Measurements from ENCODE around the gene METRNL.
"Not testable (repeated sequence)": the region's sequence is repeated elsewhere in the genome, so short reads cannot be mapped to it uniquely, and the experiment has no call there.

METRNL gene

DNA sequence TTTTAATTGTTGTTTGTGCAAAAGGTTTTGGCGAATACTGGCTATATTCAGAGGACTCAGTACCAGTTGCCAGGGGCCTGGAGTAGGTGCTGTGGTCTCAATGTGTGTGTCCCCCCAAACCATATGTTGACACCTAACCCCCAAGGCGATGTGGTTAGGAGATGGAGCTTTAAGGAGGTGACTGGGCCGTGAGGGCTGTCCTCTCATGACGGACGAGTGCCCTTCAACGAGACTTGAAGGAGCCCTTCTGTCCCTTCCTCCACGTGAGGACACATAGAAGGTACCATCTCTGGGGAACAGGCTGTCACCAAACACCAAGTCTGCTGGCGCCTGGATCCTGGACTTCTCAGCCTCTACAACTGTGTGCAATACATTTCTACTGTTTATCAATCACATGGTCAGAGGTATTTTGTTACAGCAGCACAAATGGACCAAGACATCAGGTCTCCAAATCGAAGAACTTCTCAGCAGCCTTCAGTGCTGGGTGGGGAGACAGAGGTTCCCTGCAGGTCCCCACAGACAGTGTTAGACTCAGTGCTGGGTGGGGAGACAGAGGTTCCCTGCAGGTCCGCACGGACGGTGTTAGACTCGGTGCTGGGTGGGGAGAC is 24.8 kb upstream of the METRNL start:
- intact Hi-C loops (cut with DNase I; ENCODE audit: low total_unique reads), result no loop called here
- DNase-seq, result peak in 1 of 2 donors; percentile 52

GRCh38 chr17:83055176-83055575 is 24.2 kb upstream of the METRNL start:
- H3K9me3 ChIP-seq; H3K4me3 ChIP-seq; DNase-seq; H3K36me3 ChIP-seq; intact Hi-C loops (cut with DNase I; ENCODE audit: low total_unique reads); H3K27me3 ChIP-seq: not testable (repeated sequence)
- Histone ChIP-seq H3K4me1 (peaks cover 0 to 38% (median 29%) of the 10 kb centered on the region in 4 donors), H3K27ac (peak overlapping the region in 1 of 2 donors; percentile 74)

More for the DNA sequence above, 24.8 kb upstream of the METRNL start:
- Histone ChIP-seq H3K36me3 (no peaks in the 10 kb centered on the region), H3K27ac (no peak overlapping the region), H3K9me3 (no peaks in the 10 kb centered on the region), H3K4me3 (no peak overlapping the region), H3K27me3 (no peaks in the 10 kb centered on the region), H3K4me1 (peaks cover 0 to 38% (median 29%) of the 10 kb centered on the region in 4 donors)
- no peak for TF ChIP-seq CTCF (IDR thresholded peaks at IDR 0.05)

DNA sequence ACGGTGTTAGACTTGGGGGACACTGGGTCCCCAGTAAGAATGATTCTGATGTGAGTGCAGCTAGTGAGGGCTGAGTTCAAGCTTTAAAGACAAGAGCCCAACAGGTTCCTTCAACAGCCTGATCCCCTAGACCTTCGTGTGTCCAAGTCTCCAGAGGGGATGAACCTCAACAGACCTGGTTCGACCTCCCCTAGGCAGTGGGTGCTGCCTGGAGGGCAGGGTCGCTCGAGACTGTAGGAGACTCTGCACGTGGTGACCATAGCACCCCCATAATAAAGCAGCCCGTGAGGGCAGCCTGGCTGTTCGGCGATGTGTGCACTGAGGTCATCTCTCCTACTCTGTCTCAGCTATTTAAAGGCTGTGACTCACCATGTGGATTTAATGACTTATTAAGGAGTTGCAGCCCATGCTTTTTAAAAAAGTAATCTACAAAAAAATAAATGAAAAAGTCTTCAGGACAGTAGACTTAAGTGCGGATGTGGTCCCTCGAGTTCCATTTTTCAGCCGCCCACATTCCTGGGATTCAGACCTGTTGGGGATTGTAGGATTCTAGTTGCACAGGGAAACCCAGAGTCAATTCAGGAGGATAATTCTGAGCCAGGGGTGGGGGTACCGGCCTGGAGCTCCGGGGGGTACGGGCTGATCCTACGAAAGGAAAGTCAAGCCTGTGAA is 23.4 kb upstream of the METRNL start:
- no peak for TF ChIP-seq CTCF (IDR thresholded peaks at IDR 0.05)
- intact Hi-C loops (cut with DNase I; ENCODE audit: low total_unique reads), result no loop called here
- H3K36me3 ChIP-seq, result no peaks in the 10 kb centered on the region
- H3K27me3 ChIP-seq, result no peaks in the 10 kb centered on the region
- H3K9me3 ChIP-seq, result no peaks in the 10 kb centered on the region
- DNase-seq, result peak in 1 of 2 donors; percentile 68
- peaks cover 0 to 33% (median 24%) of the 10 kb centered on the region in 4 donors for H3K4me1 ChIP-seq
- peak overlapping the region in 1 of 2 donors; percentile 24 for H3K4me3 ChIP-seq
- H3K27ac ChIP-seq, result peak overlapping the region; percentile 50 to 74

DNA sequence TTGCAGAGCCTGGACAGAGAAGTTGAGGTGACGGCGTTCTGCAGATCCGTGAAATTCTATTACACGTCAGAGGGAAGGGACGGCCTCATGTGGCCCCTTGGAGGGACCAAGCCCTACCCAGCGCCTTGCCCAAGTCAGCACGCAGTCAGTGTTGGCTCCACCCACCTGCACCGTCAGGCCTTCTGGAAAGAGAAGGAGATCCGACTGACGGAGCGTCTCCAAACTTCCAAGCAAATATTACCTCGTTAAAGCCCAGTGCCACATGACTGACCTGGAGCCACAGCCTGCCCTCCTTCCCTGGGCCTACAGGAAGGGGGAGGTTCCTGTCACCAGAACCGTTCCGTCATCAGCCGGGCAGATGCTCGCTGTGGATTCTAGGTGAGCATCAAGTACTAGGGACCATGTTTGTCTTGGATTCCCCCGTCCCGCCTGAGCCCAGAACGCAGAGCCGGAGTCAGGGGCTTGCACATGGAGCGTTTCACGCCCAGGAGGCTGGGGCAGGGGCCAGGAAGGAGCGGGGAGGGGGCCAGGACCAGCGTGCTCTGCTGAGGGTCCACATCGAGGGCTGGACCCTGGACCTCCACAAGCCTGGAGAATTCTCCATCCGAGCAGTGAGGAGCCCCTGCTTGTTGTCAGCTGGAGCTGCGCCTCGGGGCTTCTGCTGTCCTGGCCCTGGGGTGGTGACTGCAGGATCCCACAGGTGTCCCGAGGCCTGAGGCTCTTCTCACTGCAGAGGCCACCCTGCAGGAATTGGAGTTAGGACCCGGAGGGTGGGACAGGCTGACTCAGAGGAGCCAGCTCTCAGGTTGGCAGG is 22.6 kb upstream of the METRNL start:
- H3K27me3 ChIP-seq, result no peaks in the 10 kb centered on the region
- no peak for TF ChIP-seq CTCF (IDR thresholded peaks at IDR 0.05)
- H3K4me3 ChIP-seq, result peak overlapping the region in 1 of 2 donors; percentile 24
- DNase-seq, result peak in 1 of 2 donors; percentile 90
- no peaks in the 10 kb centered on the region for H3K36me3 ChIP-seq
- peaks cover 0 to 31% (median 21%) of the 10 kb centered on the region in 4 donors for H3K4me1 ChIP-seq
- H3K27ac ChIP-seq, result peak overlapping the region; percentile 50 to 74
- intact Hi-C loops (cut with DNase I; ENCODE audit: low total_unique reads), result no loop called here
- no peaks in the 10 kb centered on the region for H3K9me3 ChIP-seq

- H3K9me3 ChIP-seq, result no peaks in the 10 kb centered on the region
- no peak overlapping the region for H3K4me3 ChIP-seq
- DNase-seq, result no peak
- no peaks in the 10 kb centered on the region for H3K27me3 ChIP-seq
- no peak for TF ChIP-seq CTCF (IDR thresholded peaks at IDR 0.05)
- no peaks in the 10 kb centered on the region for H3K36me3 ChIP-seq
- intact Hi-C loops (cut with DNase I; ENCODE audit: low total_unique reads), result no loop called here
- peaks cover 0 to 26% (median 16%) of the 10 kb centered on the region in 4 donors for H3K4me1 ChIP-seq
- H3K27ac ChIP-seq, result peak overlapping the region in 1 of 2 donors; percentile 74
These were observed 22.0 kb upstream of the METRNL start for GRCh38 chr17:83057397-83057761.

Data from tibial artery (tissue), 4 donors.